Glutamatergic neuron (in vitro differentiated cells): ENCODE results near the gene LOXL3. TPM values are rescaled to one million over a fixed set of nuclear protein-coding genes. Genes with fewer than 3 reads are reported as not detected.
A peak's percentile ranks its signal among the peaks of the same experiment; 100 is the strongest.

Source experiments
- DNase-seq: peaks from one replicate; pipeline ENCODE4 v3.0.0; 2022
- H3K27ac Mint-ChIP-seq: one replicate; pipeline ENCODE4 v1.8.0; 2020; ENCODE audit warnings: mild to moderate bottlenecking, mixed read lengths, inconsistent platforms; ENCODE audit not compliant: unreplicated experiment
- H3K27me3 Mint-ChIP-seq: one replicate; pipeline ENCODE4 v1.8.0; 2020; ENCODE audit warnings: mild to moderate bottlenecking, moderate library complexity, mixed read lengths, inconsistent platforms; ENCODE audit not compliant: unreplicated experiment
- H3K36me3 Mint-ChIP-seq: one replicate; pipeline ENCODE4 v1.8.0; 2020; ENCODE audit warnings: mild to moderate bottlenecking, mixed read lengths, inconsistent platforms; ENCODE audit not compliant: unreplicated experiment
- H3K4me1 Mint-ChIP-seq: one replicate; pipeline ENCODE4 v1.8.0; 2020; ENCODE audit warnings: mild to moderate bottlenecking, low read depth, mixed read lengths, inconsistent platforms; ENCODE audit not compliant: unreplicated experiment
- H3K4me3 Mint-ChIP-seq: one replicate; pipeline ENCODE4 v1.8.0; 2020; ENCODE audit warnings: mild to moderate bottlenecking, mixed read lengths, inconsistent platforms; ENCODE audit not compliant: unreplicated experiment
- H3K9me3 Mint-ChIP-seq: one replicate; pipeline ENCODE4 v1.8.0; 2020; ENCODE audit warnings: mild to moderate bottlenecking, moderate library complexity, mixed read lengths, inconsistent platforms; ENCODE audit not compliant: unreplicated experiment
- CTCF ChIP-seq: fragments of 200-600 bp; sonication (generic); IDR thresholded peaks from one replicate; pipeline ENCODE4 v1.5.0; 2021; ENCODE audit not compliant: partially characterized antibody, unreplicated experiment
- total RNA-seq: library from RNA; stranded (reverse); fragmentation: NEBNext Ultra II Directional; extraction: Animal tissue kit (Norgen Biotek cat#: 25700); gene quantifications from one replicate; pipeline ENCODE4 v1.2.1, GENCODE V29; 2021; ENCODE audit not compliant: unreplicated experiment

Gene LOXL3
- total RNA-seq, 1 donor from 2014 or later: 64.2 TPM

DNA sequence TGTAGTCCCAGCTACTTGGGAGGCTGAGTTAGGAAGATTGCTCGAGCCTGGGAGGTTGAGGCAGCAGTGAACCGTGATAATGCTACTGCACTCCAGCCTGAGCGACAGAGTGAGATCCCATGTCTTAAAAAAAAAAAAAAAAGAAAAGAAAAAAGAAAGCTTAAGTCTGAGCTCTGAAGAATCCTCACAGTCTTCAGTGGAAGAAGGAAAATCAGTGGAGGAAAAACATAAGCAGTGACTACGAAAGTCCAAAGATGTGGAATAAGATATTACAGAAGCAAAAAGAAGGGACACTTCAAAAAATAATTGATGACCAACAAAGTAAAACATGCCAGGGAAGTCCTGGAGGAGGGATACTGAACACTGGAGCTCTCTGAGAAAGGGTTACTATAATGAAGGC, 43.5 kb downstream of the LOXL3 start:
- Mint-ChIP-seq H3K27ac (no peak overlapping the region), H3K9me3 (peaks cover 32% of the 10 kb centered on the region), H3K4me1 (peaks cover 20% of the 10 kb centered on the region), H3K27me3 (peaks cover 29% of the 10 kb centered on the region), H3K36me3 (no peaks in the 10 kb centered on the region), H3K4me3 (peak overlapping the region; percentile 9)
- DNase-seq: no peak
- TF ChIP-seq CTCF: no peak

DNA sequence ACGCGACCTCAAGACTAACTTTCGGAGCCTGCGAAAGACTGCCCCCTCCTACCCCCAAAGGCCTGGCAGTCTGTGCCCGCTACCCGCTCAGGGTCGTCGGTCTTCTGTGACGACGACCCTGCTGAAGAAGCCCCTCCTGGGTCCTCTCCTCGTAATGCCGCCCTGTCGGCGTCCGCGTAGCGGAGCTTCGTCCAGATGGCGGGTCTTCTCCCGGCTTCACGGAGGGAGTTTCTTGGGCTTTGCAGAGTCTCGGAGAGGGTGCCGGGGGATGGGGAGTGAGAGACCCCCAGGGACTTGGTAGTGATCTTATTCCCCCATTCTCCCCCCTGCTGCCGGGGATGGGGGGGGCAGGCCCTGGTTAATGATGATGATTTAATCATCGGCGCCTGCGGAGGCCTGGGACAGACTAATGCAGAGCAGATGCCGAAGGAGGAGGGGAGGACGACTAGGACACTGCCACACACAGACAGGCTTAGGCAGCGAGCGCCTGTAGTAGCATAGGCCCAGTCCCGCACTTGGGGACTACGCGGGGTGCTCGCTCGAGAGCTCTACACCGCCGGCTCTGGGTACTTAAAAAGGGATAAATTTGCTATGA, 45.7 kb downstream of the LOXL3 start:
- H3K4me3 Mint-ChIP-seq: peak overlapping the region; percentile 100
- no peak for TF ChIP-seq CTCF
- H3K9me3 Mint-ChIP-seq: peaks cover 32% of the 10 kb centered on the region
- H3K27me3 Mint-ChIP-seq: peaks cover 37% of the 10 kb centered on the region
- H3K4me1 Mint-ChIP-seq: peaks cover 20% of the 10 kb centered on the region
- H3K36me3 Mint-ChIP-seq: peaks cover 8% of the 10 kb centered on the region
- H3K27ac Mint-ChIP-seq: peak overlapping the region; percentile 100
- peak; percentile 81 for DNase-seq

DNA sequence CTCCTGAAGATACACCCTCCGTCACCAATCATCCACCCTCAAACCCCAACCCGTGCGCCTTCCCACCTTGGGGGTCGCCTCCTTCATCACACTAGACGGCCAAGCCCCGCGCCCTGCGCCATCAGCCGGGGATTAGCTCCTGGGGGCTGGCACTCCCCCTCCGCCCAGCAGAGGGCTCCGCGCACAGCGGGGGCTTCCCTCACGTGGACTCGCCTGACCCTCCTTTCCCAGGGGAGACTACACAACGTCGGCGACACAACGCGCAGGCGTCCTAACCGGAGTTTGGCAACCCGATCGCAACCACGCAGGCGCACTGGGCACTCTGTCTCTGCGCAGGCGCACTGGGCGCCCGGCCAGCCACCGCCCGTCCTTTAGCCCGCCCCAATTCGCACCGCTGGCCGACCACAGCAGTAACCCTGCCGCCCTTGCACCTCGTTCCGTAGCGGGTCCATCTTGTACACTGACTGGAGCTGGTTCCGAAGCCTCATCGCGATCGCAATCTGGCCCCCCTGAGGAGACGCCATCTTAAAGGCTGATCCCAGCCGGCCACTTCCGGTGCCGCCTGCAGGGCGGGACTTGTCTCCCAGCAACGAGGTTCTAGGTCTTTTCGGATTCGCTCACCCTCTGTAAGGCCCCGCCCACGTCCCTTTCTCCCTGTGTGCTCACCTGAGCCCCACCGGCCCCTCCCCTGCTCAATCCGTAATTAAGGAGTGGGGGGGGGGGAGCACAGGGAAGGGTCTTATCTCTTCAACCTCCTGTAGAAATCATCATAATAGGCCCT, 46.4 kb downstream of the LOXL3 start, which contains the start of gene PCGF1:
Gene PCGF1, minus strand, starts transcription at position 551 of the 781 bp plus-strand sequence. Its CDS starts 27 bp downstream, at position 524.
- Mint-ChIP-seq H3K27ac (peak within 1 kb of the TSS; percentile 100), H3K9me3 (peaks cover 31% of the 10 kb centered on the region), H3K4me3 (peak within 1 kb of the TSS; percentile 100), H3K27me3 (peaks cover 35% of the 10 kb centered on the region), H3K36me3 (peaks cover 8% of the 10 kb centered on the region), H3K4me1 (peaks cover 17% of the 10 kb centered on the region)
- peak; percentile 97 for DNase-seq
- peak; percentile 60 for TF ChIP-seq CTCF

DNA sequence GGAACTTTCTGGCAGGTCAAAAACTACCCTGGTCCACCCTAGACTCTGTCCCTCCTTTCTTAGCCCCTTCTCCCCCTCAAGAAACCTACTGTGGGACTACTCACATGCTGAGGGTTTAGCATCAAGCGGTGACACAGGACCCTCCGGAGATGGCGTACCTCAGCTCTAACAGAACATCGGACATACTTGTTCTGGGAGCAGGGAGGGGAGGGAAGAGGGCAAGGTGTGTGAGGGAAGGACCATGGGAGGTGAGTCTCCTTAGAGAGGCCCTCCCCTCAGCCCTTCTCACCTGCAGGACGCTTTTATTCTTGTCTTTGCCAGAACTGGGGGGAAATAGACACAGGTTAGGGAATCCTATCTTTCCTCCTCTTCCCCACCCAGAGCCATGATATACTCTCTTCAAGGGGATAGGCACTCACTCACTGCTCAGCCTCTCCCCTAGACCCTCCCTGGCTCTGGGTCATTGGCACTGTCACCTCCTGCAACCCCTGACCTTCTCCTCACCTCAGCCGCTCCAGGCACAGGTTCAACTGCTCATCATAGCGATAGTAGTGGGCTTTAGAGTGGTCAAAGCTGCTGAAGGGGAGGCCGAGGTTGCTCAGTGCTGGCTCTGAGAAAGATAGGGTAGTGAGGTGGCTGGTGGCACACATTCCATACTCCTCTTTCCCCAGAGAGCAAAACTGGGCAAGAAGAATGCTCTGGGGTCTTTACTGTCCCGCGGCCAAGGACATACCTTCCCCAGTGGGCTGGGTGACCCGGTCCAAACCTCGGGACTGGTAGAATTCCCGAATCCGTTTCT, 48.1 kb downstream of the LOXL3 start:
- peaks cover 8% of the 10 kb centered on the region for H3K36me3 Mint-ChIP-seq
- peaks cover 40% of the 10 kb centered on the region for H3K27me3 Mint-ChIP-seq
- H3K9me3 Mint-ChIP-seq: peaks cover 34% of the 10 kb centered on the region
- H3K4me3 Mint-ChIP-seq: peak overlapping the region; percentile 11
- peaks cover 23% of the 10 kb centered on the region for H3K4me1 Mint-ChIP-seq
- no peak for DNase-seq
- H3K27ac Mint-ChIP-seq: no peak overlapping the region
- no peak for TF ChIP-seq CTCF
